Ishikawa (cell line): ENCODE data around the gene NUB1.

Source experiments
- CEBPB ChIP-seq: IDR thresholded peaks from 2 replicates; pipeline ENCODE4 v1.6.1; 2012
- CREB1 ChIP-seq: IDR thresholded peaks from 2 replicates; pipeline ENCODE4 v1.6.1; 2012; ENCODE audit warnings: low read depth
- EGR1 ChIP-seq: IDR thresholded peaks from 2 replicates; pipeline ENCODE4 v1.6.1; 2012
- EP300 ChIP-seq: IDR thresholded peaks from 2 replicates; pipeline ENCODE4 v1.6.1; 2012; ENCODE audit warnings: borderline replicate concordance
- FOXM1 ChIP-seq: IDR thresholded peaks from 2 replicates; pipeline ENCODE4 v1.6.1; 2012; ENCODE audit warnings: low read depth, borderline replicate concordance
- MAX ChIP-seq: IDR thresholded peaks from 2 replicates; pipeline ENCODE4 v1.6.1; 2012
- NFIC ChIP-seq: IDR thresholded peaks from 2 replicates; pipeline ENCODE4 v1.6.1; 2012
- RAD21 ChIP-seq: IDR thresholded peaks from 2 replicates; pipeline ENCODE4 v1.6.1; 2012; ENCODE audit warnings: low read depth
- REST ChIP-seq: IDR thresholded peaks from 2 replicates; pipeline ENCODE4 v1.6.1; 2012; ENCODE audit warnings: low read depth, mild to moderate bottlenecking
- TAF1 ChIP-seq: IDR thresholded peaks from 2 replicates; pipeline ENCODE4 v1.6.1; 2012; ENCODE audit warnings: low read depth, mild to moderate bottlenecking
- TCF12 ChIP-seq: IDR thresholded peaks from 2 replicates; pipeline ENCODE4 v1.6.1; 2012; ENCODE audit warnings: low read depth
- TEAD4 ChIP-seq: IDR thresholded peaks from 2 replicates; pipeline ENCODE4 v1.6.1; 2012
- USF1 ChIP-seq: IDR thresholded peaks from 2 replicates; pipeline ENCODE4 v1.6.1; 2012
- YY1 ChIP-seq: IDR thresholded peaks from 2 replicates; pipeline ENCODE4 v1.6.1; 2012; ENCODE audit warnings: low read depth
- ZBTB7A ChIP-seq: IDR thresholded peaks from 2 replicates; pipeline ENCODE4 v1.6.1; 2012; ENCODE audit warnings: low read depth

NUB1 gene

GRCh38 chr7:151426904-151427704 is 85.5 kb downstream of the NUB1 start:
- TF ChIP-seq EGR1 (no peak), EP300 (no peak), USF1 (no peak), TAF1 (no peak), YY1 (no peak), FOXM1 (no peak), NFIC (no peak), TEAD4 (no peak), MAX (no peak), CEBPB (no peak), CREB1 (no peak), REST (no peak), RAD21 (no peak), ZBTB7A (no peak), TCF12 (no peak)

GRCh38 chr7:151427705-151428377 is 86.2 kb downstream of the NUB1 start:
- TF ChIP-seq YY1, result no peak
